Right renal pelvis (tissue), 4 donors: ENCODE measurements around the gene DAZAP2. TPM values are rescaled to one million over a fixed set of nuclear protein-coding genes. Genes with fewer than 3 reads are reported as not detected.
"Not testable (repeated sequence)": the region's sequence is repeated elsewhere in the genome, so short reads cannot be mapped to it uniquely, and the experiment has no call there.

Experiments used
- DNase-seq, 4 donors: peaks; one replicate each; pipeline ENCODE4 v3.0.0-alpha.2; 2013; ENCODE audit warnings: low read depth in 4 of 4, low spot score in 3 of 4, missing footprints in 1 of 4
- polyA plus RNA-seq, 4 donors: library from polyadenylated mRNA; unstranded; fragments of 120-200 nt; gene quantifications; one replicate each; pipeline ENCODE4 v1.2.1, GENCODE V29; 2013; ENCODE audit not compliant: insufficient read length in 4 of 4

Gene DAZAP2
- polyA plus RNA-seq, 4 donors, result 284 to 334 (median 311) TPM

GRCh38 chr12:51291603-51292513 lies 53.2 kb downstream of the DAZAP2 start:
- not testable (repeated sequence) for DNase-seq

Other genes starting within 250 kb of the DAZAP2 start
- 10 to 100 TPM; 43.7 to 58.6 (median 53.0) TPM for gene SLC11A2, start 212.4 kb upstream of the DAZAP2 start, polyA plus RNA-seq
- 10 to 100 TPM; 85.2 to 97.8 (median 97.1) TPM for gene LETMD1, start 190.5 kb upstream of the DAZAP2 start, polyA plus RNA-seq
- gene CSRNP2, start 155.2 kb upstream of the DAZAP2 start, polyA plus RNA-seq, result 10 to 100 TPM; 35.9 to 39.5 (median 38.5) TPM
- 10 to 100 TPM; 51.9 to 65.2 (median 62.0) TPM for gene TFCP2, start 65.7 kb upstream of the DAZAP2 start, polyA plus RNA-seq
- gene POU6F1, start 20.8 kb upstream of the DAZAP2 start, polyA plus RNA-seq, result 10 to 100 TPM in 1 of 4 donors, 1 to 10 TPM in 3; 7.8 to 11.1 (median 9.1) TPM
- gene SMAGP, start 31.6 kb downstream of the DAZAP2 start, polyA plus RNA-seq, result 10 to 100 TPM; 19.9 to 26.1 (median 22.0) TPM
- gene BIN2, start 85.3 kb downstream of the DAZAP2 start, polyA plus RNA-seq, result 1 to 10 TPM; 1.7 to 5.1 (median 2.9) TPM
- gene CELA1, start 107.9 kb downstream of the DAZAP2 start, polyA plus RNA-seq, result not detected
- gene GALNT6, start 152.6 kb downstream of the DAZAP2 start, polyA plus RNA-seq, result 1 to 10 TPM; 5.0 to 6.9 (median 5.8) TPM
- 1 to 10 TPM; 3.2 to 3.8 (median 3.5) TPM for gene SLC4A8, start 186.0 kb downstream of the DAZAP2 start, polyA plus RNA-seq